ENCODE results near the gene GGTLC2. TPM values are rescaled to one million over a fixed set of nuclear protein-coding genes. Genes with fewer than 3 reads are reported as not detected.
"Not testable (repeated sequence)": the region's sequence is repeated elsewhere in the genome, so short reads cannot be mapped to it uniquely, and the experiment has no call there.

GGTLC2 gene
- total RNA-seq, 1 experiment from 2014 or later: not detected

DNA sequence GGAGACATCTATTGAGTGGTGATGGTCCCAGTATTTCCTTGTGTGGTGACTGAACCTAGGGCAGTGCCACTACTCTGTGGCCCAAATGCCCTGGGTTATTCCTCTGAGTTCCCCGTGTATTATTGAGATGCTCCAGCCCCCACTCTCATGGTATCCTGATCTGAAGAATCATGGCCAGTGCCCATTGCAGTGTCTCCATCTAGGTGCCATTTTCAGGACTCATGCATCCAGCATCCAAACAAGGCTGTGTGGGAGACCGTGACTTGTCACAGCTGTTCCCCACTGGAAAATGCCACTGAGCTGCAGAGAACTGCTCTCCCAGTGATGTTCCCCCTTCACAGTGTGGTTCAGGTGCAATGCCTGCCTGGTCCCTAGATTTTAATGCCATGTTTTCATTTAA lies 24.7 kb downstream of the GGTLC2 start:
- no peak for DNase-seq (ENCODE audit: low read depth)

DNA sequence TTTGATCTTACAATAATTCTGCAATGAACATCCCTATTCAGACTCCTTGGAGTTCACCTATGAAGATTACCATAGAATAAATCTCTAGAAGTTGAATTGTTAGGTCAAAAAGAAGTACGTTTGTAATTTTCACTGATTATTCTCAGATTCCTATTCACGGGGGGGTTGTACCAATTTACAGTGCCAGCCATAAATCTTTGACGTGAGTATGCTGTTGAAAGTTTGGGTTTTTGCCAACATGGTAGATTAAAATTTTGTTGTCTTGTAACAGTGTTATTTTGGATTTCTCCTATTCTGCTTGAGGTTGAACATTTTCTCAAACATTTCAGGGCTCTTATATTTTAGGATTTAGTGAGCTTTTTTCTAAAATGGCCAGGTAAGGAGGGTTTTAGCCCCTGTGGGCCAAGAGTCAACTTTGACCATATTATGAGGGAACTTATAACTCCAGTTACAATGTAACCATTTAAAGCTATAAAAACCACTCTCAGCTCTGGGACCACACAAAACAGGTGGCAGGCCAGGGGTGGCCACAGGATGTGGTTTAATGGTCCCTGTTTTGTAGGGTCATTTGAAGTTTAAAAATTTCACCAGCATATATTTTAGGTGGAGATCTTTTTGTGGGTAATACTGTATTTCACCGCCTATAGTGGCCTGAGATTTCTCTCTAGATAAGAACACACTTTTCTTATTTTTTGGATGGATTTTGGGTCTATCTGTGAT lies 25.8 kb downstream of the GGTLC2 start:
- no peak for DNase-seq (ENCODE audit: low read depth)

DNA sequence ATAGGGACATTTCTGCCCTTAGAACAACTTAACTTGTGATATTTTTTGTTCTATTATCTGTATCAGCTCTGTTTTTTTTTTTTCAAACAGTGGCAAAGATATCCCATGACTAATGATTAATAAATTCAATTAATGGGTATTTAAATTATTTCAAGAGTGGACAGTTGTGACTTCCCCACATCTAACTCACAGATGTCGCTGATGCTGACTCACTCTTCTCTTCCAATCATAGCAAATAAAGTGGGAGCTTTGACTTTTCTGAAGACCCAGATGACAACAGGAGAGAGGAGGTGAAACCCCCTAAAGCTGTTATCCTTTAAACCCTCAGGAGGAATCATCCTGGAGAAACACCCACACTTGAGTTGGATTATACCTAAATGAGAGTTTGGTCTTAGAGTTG lies 27.1 kb downstream of the GGTLC2 start:
- no peak for DNase-seq (ENCODE audit: low read depth)

DNA sequence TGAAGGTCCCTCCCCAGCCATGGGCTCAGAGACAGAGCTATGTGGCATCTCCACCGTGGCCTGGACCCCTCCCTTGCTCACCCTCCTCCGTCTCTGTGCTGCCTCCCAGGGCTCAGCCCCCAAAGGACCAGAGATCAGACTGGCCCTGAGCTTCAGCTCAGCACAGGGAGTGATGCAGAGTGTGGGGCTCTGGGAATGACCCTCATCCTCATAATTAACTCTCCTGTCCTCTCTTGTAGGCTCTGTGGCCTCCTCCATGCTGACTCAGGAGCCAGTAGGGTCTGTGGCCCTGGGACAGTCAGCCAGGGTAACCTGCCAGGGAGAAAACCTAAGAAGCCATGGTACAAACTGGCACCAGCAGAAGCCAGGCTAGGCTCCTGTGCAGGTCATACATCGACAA lies 28.7 kb downstream of the GGTLC2 start:
- no peak for DNase-seq (ENCODE audit: low read depth)

DNA sequence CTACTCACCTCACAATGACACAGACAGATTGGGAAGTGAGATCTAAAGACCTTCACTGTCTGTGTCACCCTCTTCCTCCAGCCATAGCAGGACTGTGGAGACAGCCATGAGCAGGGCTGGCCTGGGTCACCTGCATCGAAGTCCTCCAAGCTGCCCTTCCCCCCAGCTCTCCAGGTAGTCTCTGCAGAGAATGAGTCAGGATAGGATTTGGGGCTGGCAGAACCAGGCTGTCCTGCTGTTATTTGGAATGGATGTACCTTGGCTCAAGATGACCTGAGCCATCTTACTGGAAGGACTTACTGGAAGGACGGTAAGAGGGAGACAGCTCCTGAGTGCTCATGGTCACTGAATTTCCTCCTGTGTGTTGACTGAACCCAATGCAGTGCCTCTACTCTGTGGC lies 29.2 kb downstream of the GGTLC2 start:
- DNase-seq (ENCODE audit: low read depth): no peak

DNA sequence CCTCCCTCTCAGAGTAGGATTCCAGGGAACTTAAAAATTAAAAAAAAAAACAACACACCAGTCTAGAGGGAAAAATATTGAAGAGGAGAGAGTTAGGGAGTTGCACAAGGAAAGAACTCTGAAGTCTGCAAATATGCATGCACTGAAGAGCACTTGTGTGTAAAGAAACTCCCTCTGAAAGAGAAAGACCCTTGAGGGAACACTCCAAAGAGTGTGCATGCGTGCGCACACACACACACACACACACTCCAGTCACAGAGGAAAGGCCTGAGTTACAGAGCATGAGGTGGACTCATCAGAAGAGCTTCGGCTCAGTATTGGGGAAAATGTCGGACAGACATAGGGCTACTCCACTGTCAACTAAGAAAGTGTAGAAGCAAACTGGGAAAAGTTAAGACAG lies 30.1 kb downstream of the GGTLC2 start:
- no peak for DNase-seq (ENCODE audit: low read depth)

DNA sequence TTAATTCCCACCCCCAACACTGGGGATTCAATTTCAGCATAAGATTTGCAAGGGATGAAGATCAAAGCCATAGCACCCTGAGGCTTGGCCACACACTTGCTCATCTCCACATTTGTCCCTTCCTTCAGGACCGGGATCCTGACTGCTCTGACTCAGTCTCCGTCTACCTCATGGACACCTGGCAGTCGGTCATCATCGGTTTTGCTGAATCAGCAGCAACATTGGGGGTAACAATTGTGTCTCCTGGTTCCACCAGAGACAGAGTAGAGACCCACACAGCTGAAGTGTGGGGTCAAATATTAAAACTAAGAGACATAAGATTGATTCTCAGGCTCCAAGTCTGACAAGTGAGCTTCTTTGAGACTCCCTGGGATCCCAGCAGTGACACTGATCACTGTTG lies 34.6 kb downstream of the GGTLC2 start:
- no peak for DNase-seq (ENCODE audit: low read depth)

DNA sequence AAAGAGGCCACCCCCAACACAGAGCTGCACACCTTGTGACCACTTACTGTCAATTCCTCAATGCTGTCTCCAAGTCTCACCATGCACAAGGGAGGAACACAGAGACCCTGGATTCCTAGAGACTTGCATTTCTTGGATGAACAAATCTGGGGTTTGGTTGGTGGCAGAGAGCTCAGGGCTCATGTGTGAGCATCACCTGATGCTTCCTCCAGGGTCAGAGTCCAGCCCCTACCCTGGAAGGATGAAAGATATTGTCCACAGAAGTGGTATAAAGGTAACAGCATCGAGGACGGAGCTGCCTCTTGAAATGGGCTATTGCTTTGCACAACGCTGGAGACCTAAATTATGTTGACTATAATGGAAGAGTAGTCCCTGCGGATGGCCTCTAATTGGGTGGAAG lies 36.0 kb downstream of the GGTLC2 start:
- DNase-seq (ENCODE audit: low read depth): no peak

DNA sequence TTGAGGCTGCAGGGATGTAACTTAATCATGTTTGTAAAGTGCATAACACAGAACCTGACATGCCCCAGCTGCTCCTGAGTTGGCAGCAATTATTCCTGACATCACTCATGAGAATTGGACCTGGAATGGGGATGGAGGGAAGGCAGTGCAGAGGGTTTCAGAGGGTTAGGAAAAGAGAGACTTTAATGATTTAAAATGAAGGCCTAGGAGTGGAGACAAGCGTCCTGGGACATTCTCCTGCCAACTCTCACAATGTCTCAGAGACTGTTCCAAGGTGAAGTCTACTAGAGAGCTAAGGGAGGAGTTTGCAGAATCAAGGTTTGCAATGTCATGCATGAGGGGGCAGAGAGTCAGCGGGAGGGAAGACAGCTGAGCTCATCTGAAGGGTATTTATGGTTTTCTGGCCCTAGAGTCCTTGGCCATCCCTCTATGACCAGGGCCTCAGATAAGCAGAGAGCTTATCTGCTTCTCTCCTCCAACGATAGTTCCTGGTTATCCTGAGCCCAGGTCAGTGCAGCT lies 36.9 kb downstream of the GGTLC2 start:
- peak; percentile 56 for DNase-seq (ENCODE audit: low read depth)

DNA sequence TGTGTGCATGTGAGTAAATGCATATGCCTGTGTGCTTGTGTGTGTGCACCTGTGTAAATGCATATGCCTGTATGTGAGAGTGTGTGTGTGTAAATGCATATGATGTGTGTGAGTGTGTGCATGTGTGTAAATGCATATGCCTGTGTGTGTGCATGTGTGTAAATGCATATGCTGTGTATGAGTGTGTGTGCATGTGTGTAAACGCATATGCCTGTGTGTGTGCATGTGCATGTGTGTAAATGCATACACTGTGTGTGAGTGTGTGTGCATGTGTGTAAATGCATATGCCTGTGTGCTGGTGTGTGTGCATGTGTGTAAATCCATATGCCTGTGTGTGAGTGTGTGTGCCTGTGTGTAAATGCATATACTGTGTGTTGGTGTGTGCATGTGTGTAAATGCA lies 37.8 kb downstream of the GGTLC2 start:
- no peak for DNase-seq (ENCODE audit: low read depth)

DNA sequence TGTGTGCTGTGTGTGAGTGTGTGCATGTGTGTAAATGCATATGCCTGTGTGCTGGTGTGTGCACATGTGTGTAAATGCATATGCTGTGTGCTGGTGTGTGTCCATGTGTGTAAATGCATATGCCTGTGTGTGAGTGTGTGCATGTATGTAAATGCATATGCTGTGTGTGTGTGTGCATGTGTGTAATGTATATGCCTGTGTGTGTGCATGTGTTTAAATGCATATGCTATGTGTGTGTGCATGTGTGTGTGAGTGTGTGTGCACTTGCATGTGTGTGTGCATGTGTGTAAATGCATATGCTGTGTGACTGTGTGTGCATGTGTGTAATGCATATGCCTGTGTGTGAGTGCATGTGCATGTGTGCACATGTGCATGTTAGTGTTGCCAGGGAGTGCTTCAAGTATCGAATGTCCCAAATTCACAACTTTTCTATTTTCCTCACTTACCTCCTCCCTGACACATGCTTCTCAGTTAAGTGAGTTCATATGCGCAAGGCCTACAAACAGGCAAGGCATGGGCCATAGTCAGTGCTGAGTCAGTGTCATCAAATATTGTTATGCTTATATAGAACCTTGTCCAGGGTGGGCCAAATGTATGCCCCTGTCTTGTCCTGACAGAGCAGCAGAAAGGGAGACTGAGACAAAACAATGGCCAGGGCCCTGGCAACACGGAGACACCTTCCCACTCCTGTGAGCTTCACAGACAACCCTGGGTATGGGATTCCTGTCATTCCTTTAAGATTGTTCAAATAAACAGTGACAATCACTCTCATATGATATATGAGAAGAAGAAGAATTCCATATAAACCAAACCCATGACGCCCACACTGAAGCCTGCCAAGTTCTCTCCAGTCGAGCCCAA lies 38.6 kb downstream of the GGTLC2 start:
- DNase-seq (ENCODE audit: low read depth): peak; percentile 71

DNA sequence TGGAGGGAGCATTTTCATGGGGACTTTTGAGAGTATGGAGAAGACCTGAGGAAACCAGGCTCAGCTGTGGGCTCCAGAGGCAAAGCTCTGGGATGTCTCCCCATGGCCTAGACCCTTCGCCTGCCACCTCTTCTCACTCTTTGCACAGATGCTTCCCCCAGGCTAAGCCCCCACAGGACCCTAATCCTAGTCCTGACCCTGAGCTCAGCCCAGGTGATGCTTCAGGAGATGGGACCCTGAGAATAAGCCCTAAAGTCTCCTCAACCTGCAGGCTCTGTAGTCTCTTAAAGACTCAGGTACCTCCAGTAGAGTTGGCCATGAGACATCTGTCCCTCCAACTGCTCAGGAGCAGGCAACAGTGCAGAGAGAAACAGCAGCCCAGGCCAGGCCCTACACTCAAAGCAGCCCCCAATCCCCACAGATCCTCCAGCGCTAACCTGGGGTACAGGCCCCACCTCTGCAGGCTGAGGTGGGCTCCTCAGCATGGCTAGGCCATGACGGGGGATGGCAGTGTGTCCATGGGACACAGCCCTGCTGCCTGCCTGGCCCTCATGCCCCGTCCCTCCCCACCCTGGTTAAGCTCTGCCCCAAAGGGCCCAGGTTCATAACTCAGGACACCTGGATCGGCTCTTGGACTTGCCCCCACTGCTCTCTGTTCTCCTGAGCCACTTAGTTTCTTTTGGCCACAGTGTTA lies 39.4 kb downstream of the GGTLC2 start:
- DNase-seq (ENCODE audit: low read depth): no peak

DNA sequence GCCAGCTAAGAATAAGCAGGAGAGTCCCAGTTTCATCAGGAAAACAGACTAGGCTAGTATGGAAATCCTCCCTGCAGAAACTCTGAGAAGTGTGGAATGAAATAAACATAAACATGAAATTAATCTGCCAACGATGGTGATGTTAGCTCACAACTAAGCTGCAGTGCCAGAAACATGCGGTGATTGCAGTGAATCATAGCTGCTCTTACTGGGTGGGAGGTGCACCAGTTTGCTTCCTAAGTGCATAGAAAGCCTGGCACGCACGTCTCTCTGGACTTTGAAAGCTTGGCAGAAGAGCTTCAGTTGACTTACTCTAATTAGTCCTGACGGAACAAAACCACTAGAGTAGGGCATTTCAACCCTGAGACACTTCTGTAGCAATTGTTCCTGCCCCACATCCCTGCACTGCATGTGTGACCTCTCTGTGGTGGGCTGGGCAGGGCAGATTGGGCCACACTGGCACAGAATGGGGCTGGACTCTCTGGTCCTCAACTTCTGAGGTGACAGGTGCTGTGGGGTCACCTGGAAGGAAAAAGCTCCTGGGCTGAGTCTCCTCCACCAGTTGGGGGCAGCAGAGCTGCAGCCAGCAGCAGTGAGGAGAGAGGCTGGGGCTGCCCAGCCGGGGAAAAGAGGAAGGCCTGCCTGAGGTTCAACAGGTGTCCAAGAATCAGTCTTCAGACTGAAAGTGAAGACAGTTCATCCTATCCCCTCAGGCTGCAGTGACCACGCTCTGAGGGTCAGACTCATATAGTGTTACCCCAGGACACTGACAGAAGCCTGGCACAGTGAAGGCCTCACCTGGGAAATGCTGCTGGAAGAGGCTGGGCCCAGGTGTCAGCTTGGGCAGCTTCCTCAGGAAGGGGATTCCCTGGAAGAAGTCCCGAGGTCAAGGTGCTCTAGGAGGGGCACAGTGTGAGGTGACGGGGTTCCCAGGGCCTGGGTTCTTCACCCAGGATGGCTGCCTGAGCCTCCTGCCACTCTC lies 40.5 kb downstream of the GGTLC2 start:
- DNase-seq (ENCODE audit: low read depth): peak; percentile 86

DNA sequence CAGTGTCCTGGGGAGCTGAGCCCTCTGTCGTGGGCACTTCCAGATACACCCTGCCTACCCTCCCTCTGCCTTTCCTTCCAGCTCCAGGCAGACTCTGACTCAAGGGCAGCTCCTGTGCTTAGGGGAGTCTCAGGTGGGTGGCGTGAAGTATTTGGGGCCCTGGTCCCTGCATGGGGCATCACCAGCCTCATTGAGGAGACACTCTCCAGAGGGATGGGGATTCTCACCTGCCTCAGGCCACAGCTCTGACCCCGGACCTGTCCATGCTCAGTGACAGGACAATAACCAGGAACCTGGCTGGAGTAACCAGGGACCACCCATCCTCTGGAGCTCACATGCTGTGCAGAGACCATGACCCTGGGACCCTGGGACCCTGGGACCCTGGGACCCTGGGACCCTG lies 41.2 kb downstream of the GGTLC2 start:
- DNase-seq (ENCODE audit: low read depth): no peak

DNA sequence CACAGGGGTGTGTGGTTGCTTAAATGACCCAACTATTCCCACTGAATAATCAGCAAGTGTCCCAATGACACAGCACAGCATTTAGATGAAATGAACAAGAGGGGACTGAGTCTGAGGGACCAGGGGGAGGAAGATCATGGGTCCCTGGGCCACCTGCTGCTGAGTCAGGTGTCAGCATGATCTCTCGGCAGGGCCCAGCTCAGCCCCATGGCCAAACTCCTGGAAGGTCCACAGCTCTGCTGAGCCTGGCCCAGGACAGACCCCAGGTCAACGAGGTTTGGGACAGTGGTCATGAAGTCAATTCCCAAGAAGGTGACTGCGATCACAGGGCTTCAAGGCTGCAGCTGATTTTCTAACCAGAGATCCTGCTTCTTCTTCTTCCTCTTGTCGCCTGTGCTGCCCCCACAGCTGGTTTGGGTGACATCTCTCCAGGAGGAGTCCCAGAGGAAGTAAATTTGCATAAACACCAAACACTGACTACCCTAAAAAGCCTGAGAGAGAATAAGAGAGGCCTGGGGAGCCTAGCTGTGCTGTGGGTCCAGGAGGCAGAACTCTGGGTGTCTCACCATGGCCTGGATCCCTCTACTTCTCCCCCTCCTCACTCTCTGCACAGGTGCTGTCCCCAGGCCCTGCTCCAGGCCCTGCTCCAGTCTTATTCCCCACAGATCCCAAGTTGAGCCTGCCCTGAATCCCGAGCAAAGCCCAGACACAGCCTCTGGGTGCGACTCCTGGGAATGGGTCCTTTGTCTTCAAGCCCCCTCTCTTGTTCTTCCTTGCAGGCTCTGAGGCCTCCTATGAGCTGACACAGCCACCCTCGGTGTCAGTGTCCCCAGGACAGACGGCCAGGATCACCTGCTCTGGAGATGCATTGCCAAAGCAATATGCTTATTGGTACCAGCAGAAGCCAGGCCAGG lies 42.0 kb downstream of the GGTLC2 start:
- DNase-seq (ENCODE audit: low read depth): not testable (repeated sequence)

DNA sequence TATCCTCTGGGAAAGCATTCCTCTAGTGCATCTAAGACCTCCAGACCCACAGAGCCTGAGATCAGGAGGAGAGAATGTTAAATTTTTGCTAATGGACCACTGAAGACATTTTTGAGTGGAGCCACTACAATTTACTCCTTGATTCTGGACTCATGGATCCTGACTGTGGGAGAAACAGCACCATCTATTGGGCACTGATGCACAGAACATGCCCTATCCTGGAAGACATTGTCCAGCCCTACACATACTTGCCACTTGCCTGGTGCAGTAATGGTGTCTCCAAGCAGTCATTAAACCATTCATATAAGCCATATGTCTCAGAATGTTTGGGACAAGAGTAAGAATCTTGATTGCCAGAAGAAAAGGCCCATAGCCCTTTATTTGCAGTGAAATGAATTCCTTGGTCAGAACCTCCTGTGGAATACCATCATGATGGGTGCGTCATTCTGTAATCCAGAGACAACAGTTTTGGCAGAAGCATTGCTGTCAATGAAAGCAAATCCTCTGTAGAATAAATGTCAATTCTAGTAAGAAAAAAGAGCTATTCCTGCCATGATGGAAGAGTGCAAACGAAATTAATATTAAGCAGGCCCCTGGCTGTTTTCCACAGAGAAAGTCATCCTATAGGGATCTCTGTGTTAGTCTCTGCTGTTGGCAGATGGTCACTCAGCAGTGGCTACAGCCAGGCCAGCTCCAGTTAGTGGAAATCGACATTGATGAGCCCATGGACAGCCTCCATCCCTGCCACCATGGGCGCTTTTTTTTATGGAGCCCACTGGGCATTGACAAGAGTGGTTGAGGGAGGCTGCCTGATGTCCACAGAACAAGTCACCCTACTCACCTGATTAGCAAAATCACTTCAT lies 43.5 kb downstream of the GGTLC2 start:
- DNase-seq (ENCODE audit: low read depth): peak; percentile 56

DNA sequence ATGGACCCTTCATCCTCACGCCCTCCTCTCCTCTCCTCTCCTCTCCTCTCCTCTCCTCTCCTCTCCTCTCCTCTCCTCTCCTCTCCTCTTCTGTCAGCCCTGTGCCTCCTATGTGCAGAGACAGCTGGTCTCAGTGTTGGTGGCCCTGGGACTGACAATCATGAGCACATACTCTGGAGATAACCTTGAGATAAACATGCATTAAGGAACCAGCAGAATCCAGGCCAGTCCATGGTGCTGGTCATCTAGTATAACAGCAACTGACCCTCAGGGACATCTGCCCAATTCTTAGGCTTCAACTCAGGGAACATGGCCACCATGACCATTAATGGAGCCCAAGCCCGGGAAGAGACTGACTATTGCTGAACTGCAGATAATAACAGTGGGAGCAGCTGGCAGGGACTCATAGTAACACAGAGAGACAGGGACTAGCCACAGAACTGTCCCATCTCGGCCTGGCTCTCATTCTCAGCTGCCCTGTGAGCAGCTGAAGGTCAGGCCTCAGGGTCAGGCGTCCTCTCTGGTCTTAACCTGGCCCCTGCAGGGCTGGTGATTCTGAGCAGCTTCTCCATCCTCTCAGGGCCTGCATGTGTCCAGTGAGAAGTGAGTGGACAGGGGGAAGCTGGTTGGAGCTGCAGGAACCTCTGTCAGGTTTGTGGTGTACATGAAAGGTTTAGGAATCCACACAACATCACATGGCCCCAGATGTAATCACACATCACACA lies 45.4 kb downstream of the GGTLC2 start:
- no peak for DNase-seq (ENCODE audit: low read depth)

DNA sequence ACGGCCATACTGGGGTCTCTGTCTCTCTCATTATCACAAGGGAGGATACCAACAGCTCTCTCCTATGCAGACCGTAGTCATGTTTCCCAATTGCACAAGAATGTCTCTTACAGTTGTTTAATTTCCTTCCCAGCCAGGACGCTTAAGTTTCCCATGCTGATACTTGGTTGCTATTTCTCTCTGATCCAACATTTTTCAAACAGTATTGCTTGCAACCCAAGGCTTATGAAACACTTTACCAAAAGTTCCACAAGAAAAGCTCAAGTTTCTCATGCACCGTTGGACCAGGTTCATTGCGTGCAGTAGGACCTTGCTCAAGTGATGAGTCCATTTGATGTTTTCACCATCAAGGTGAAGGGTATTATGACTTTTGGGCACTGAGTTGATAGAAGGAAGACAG lies 46.6 kb downstream of the GGTLC2 start:
- no peak for DNase-seq (ENCODE audit: low read depth)
